GM23248 (cell line): ENCODE data around the gene GNAS.

Experiments
- EZH2 ChIP-seq: fragments of 200-600 bp; sonication (generic); IDR thresholded peaks from 2 replicates; pipeline ENCODE4 v1.6.1; 2018; ENCODE audit warnings: antibody characterized with exemption, mild to moderate bottlenecking; ENCODE audit not compliant: insufficient read depth, poor library complexity, severe bottlenecking
- EZH2phosphoT487 ChIP-seq: fragments of 200-600 bp; sonication (generic); IDR thresholded peaks from 2 replicates; pipeline ENCODE4 v1.6.1; 2018; ENCODE audit warnings: antibody characterized with exemption, moderate library complexity, mild to moderate bottlenecking, low read depth; ENCODE audit not compliant: insufficient read depth

GRCh38 chr20:58891718-58892140 is 39.2 kb downstream of the GNAS start:
- TF ChIP-seq EZH2 (no peak), EZH2phosphoT487 (no peak)
